OCI-LY7 (cell line): Measurements from ENCODE around the gene RPS24.

ENCODE experiments used
- EZH2phosphoT487 ChIP-seq: fragments of 200-600 bp; sonication (generic); IDR thresholded peaks from 2 replicates; pipeline ENCODE4 v1.6.1; 2018; ENCODE audit warnings: low read depth, borderline replicate concordance, mild to moderate bottlenecking, mixed run types, antibody characterized with exemption, low read length, moderate library complexity, mixed read lengths
- TF ChIP-seq, protein P1 (sequence below): fragments of 200-600 bp; sonication (generic); conservative IDR thresholded peaks from 2 replicates; pipeline ENCODE4 v1.5.1; 2014; ENCODE audit warnings: mild to moderate bottlenecking, antibody characterized with exemption, low read length, moderate library complexity, mixed read lengths

DNA sequence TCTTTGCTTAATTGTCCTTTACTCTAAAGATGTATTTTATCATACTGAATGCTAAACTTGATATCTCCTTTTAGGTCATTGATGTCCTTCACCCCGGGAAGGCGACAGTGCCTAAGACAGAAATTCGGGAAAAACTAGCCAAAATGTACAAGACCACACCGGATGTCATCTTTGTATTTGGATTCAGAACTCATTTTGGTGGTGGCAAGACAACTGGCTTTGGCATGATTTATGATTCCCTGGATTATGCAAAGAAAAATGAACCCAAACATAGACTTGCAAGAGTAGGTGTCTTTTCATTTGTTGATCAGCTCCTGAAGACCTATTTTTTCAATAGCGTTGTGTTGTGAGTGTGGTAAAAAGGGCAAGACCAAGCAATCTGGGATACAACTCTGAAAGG lies 1.8 kb downstream of the RPS24 start:
- TF ChIP-seq, protein P1, sequence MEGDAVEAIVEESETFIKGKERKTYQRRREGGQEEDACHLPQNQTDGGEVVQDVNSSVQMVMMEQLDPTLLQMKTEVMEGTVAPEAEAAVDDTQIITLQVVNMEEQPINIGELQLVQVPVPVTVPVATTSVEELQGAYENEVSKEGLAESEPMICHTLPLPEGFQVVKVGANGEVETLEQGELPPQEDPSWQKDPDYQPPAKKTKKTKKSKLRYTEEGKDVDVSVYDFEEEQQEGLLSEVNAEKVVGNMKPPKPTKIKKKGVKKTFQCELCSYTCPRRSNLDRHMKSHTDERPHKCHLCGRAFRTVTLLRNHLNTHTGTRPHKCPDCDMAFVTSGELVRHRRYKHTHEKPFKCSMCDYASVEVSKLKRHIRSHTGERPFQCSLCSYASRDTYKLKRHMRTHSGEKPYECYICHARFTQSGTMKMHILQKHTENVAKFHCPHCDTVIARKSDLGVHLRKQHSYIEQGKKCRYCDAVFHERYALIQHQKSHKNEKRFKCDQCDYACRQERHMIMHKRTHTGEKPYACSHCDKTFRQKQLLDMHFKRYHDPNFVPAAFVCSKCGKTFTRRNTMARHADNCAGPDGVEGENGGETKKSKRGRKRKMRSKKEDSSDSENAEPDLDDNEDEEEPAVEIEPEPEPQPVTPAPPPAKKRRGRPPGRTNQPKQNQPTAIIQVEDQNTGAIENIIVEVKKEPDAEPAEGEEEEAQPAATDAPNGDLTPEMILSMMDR = no peak
- TF ChIP-seq EZH2phosphoT487 = no peak
